ENCODE data around the gene PDE4D.

The PDE4D gene

GRCh38 chr5:59354274-59354673 lies 539.3 kb downstream of the PDE4D start:
- DNase-seq (ENCODE audit: insufficient read length, low spot score) (no peak), FAIRE-seq (no peak)
- TF ChIP-seq POU2F2 (IDR thresholded peaks at IDR 0.05; ENCODE audit: low read depth, low read length) (no peak), POLR2AphosphoS5 (IDR thresholded peaks at IDR 0.05; ENCODE audit: low read depth, low read length) (no peak), SPI1 (IDR thresholded peaks at IDR 0.05; ENCODE audit: low read depth, low read length) (no peak)

GRCh38 chr5:59351076-59351794 lies 542.3 kb downstream of the PDE4D start:
- DNase-seq (ENCODE audit: insufficient read length, low spot score) (no peak), FAIRE-seq (no peak)
- no peak for TF ChIP-seq PAX5 (IDR thresholded peaks at IDR 0.05; ENCODE audit: insufficient read depth, low read length, severe bottlenecking)
- TF ChIP-seq POLR2AphosphoS5 (IDR thresholded peaks at IDR 0.05; ENCODE audit: low read depth, low read length), result no peak
- no peak for TF ChIP-seq TAF1 (IDR thresholded peaks at IDR 0.05; ENCODE audit: low read depth, low read length)
- no peak for TF ChIP-seq POLR2A (IDR thresholded peaks at IDR 0.05; ENCODE audit: low read depth, low read length)
- TF ChIP-seq POU2F2 (IDR thresholded peaks at IDR 0.05; ENCODE audit: low read depth, low read length), result no peak

GRCh38 chr5:59348189-59348588 lies 545.3 kb downstream of the PDE4D start:
- TF ChIP-seq POU2F2 (IDR thresholded peaks at IDR 0.05; ENCODE audit: low read depth, low read length) (no peak), SPI1 (IDR thresholded peaks at IDR 0.05; ENCODE audit: low read depth, low read length) (no peak), POLR2A (IDR thresholded peaks at IDR 0.05; ENCODE audit: low read depth, low read length) (no peak), TAF1 (IDR thresholded peaks at IDR 0.05; ENCODE audit: low read depth, low read length) (no peak), POLR2AphosphoS5 (IDR thresholded peaks at IDR 0.05; ENCODE audit: low read depth, low read length) (no peak), PAX5 (IDR thresholded peaks at IDR 0.05; ENCODE audit: insufficient read depth, low read length, severe bottlenecking) (no peak)
- DNase-seq (ENCODE audit: insufficient read length, low spot score), result no peak
- no peak for FAIRE-seq

- no peak for DNase-seq (ENCODE audit: insufficient read length, low spot score)
- TF ChIP-seq SPI1 (IDR thresholded peaks at IDR 0.05; ENCODE audit: low read depth, low read length) (no peak), POLR2A (IDR thresholded peaks at IDR 0.05; ENCODE audit: low read depth, low read length) (no peak), TAF1 (IDR thresholded peaks at IDR 0.05; ENCODE audit: low read depth, low read length) (no peak), POU2F2 (IDR thresholded peaks at IDR 0.05; ENCODE audit: low read depth, low read length) (no peak), PAX5 (IDR thresholded peaks at IDR 0.05; ENCODE audit: insufficient read depth, low read length, severe bottlenecking) (no peak), POLR2AphosphoS5 (IDR thresholded peaks at IDR 0.05; ENCODE audit: low read depth, low read length) (no peak)
- no peak for FAIRE-seq
Measured at GRCh38 chr5:59346982-59347381, 546.5 kb downstream of the PDE4D start.

- TF ChIP-seq PAX5 (IDR thresholded peaks at IDR 0.05; ENCODE audit: insufficient read depth, low read length, severe bottlenecking), result no peak
- no peak for TF ChIP-seq POU2F2 (IDR thresholded peaks at IDR 0.05; ENCODE audit: low read depth, low read length)
- DNase-seq (ENCODE audit: insufficient read length, low spot score) (no peak), FAIRE-seq (no peak)
Measured at GRCh38 chr5:59346514-59346913, 547.0 kb downstream of the PDE4D start.

GRCh38 chr5:59342181-59342580 lies 551.3 kb downstream of the PDE4D start:
- DNase-seq (ENCODE audit: insufficient read length, low spot score), result no peak
- TF ChIP-seq POU2F2 (IDR thresholded peaks at IDR 0.05; ENCODE audit: low read depth, low read length) (no peak), POLR2AphosphoS5 (IDR thresholded peaks at IDR 0.05; ENCODE audit: low read depth, low read length) (no peak), PAX5 (IDR thresholded peaks at IDR 0.05; ENCODE audit: insufficient read depth, low read length, severe bottlenecking) (no peak), POLR2A (IDR thresholded peaks at IDR 0.05; ENCODE audit: low read depth, low read length) (no peak), TAF1 (IDR thresholded peaks at IDR 0.05; ENCODE audit: low read depth, low read length) (no peak), SPI1 (IDR thresholded peaks at IDR 0.05; ENCODE audit: low read depth, low read length) (no peak)
- no peak for FAIRE-seq

- DNase-seq (ENCODE audit: insufficient read length, low spot score) (no peak), FAIRE-seq (no peak)
- no peak for TF ChIP-seq SPI1 (IDR thresholded peaks at IDR 0.05; ENCODE audit: low read depth, low read length)
- no peak for TF ChIP-seq PAX5 (IDR thresholded peaks at IDR 0.05; ENCODE audit: insufficient read depth, low read length, severe bottlenecking)
- no peak for TF ChIP-seq POLR2AphosphoS5 (IDR thresholded peaks at IDR 0.05; ENCODE audit: low read depth, low read length)
- TF ChIP-seq POLR2A (IDR thresholded peaks at IDR 0.05; ENCODE audit: low read depth, low read length), result no peak
- no peak for TF ChIP-seq POU2F2 (IDR thresholded peaks at IDR 0.05; ENCODE audit: low read depth, low read length)
- TF ChIP-seq TAF1 (IDR thresholded peaks at IDR 0.05; ENCODE audit: low read depth, low read length), result no peak
Measured at GRCh38 chr5:59341760-59342159, 551.8 kb downstream of the PDE4D start.

GRCh38 chr5:59341155-59341554 lies 552.4 kb downstream of the PDE4D start:
- no peak for FAIRE-seq

GRCh38 chr5:59340637-59341036 lies 552.9 kb downstream of the PDE4D start:
- DNase-seq (ENCODE audit: insufficient read length, low spot score) (no peak), FAIRE-seq (no peak)
- TF ChIP-seq PAX5 (IDR thresholded peaks at IDR 0.05; ENCODE audit: insufficient read depth, low read length, severe bottlenecking), result no peak
- no peak for TF ChIP-seq TAF1 (IDR thresholded peaks at IDR 0.05; ENCODE audit: low read depth, low read length)
- TF ChIP-seq POLR2AphosphoS5 (IDR thresholded peaks at IDR 0.05; ENCODE audit: low read depth, low read length), result no peak
- TF ChIP-seq SPI1 (IDR thresholded peaks at IDR 0.05; ENCODE audit: low read depth, low read length), result no peak
- TF ChIP-seq POLR2A (IDR thresholded peaks at IDR 0.05; ENCODE audit: low read depth, low read length), result no peak
- TF ChIP-seq POU2F2 (IDR thresholded peaks at IDR 0.05; ENCODE audit: low read depth, low read length), result no peak

More at GRCh38 chr5:59341155-59341554, 552.4 kb downstream of the PDE4D start:
- DNase-seq (ENCODE audit: insufficient read length, low spot score), result no peak
- TF ChIP-seq POLR2A (IDR thresholded peaks at IDR 0.05; ENCODE audit: low read depth, low read length) (no peak), POU2F2 (IDR thresholded peaks at IDR 0.05; ENCODE audit: low read depth, low read length) (no peak), PAX5 (IDR thresholded peaks at IDR 0.05; ENCODE audit: insufficient read depth, low read length, severe bottlenecking) (no peak), TAF1 (IDR thresholded peaks at IDR 0.05; ENCODE audit: low read depth, low read length) (no peak), SPI1 (IDR thresholded peaks at IDR 0.05; ENCODE audit: low read depth, low read length) (no peak), POLR2AphosphoS5 (IDR thresholded peaks at IDR 0.05; ENCODE audit: low read depth, low read length) (no peak)

GRCh38 chr5:59337240-59337639 lies 556.3 kb downstream of the PDE4D start:
- DNase-seq (ENCODE audit: insufficient read length, low spot score) (no peak), FAIRE-seq (no peak)
- TF ChIP-seq PAX5 (IDR thresholded peaks at IDR 0.05; ENCODE audit: insufficient read depth, low read length, severe bottlenecking) (no peak), POLR2AphosphoS5 (IDR thresholded peaks at IDR 0.05; ENCODE audit: low read depth, low read length) (no peak), TAF1 (IDR thresholded peaks at IDR 0.05; ENCODE audit: low read depth, low read length) (no peak), POLR2A (IDR thresholded peaks at IDR 0.05; ENCODE audit: low read depth, low read length) (no peak), POU2F2 (IDR thresholded peaks at IDR 0.05; ENCODE audit: low read depth, low read length) (no peak)
